H1 (cell line): ENCODE data around the gene ZMIZ1.

Source experiments
- BRCA1 ChIP-seq: IDR thresholded peaks from 2 replicates; pipeline ENCODE4 v1.6.1; 2012; ENCODE audit warnings: low read depth, low read length, improper control_type of control experiment
- CHD1 ChIP-seq: IDR thresholded peaks from 2 replicates; pipeline ENCODE4 v1.6.1; 2012; ENCODE audit warnings: low read depth, low read length, improper control_type of control experiment
- CTCF ChIP-seq, 3 experiments: IDR thresholded peaks; 1 replicate in 2 of 3; 2 replicates in 1 of 3; pipeline versions ENCODE4 v1.5.1 to v1.6.1; 2011; ENCODE audit warnings: low read length in 3 of 3, mild to moderate bottlenecking in 3 of 3, inconsistent platforms in 2 of 3, low read depth in 1 of 3, moderate library complexity in 1 of 3; ENCODE audit not compliant: insufficient read depth in 1 of 3; ENCODE audit errors: control extremely low read depth in 1 of 3
- GABPA ChIP-seq: IDR thresholded peaks from 2 replicates; pipeline ENCODE4 v1.6.1; 2011; ENCODE audit warnings: mild to moderate bottlenecking, low read length, moderate library complexity, borderline replicate concordance; ENCODE audit not compliant: insufficient read depth
- NRF1 ChIP-seq: IDR thresholded peaks from 2 replicates; pipeline ENCODE4 v1.6.1; 2011; ENCODE audit warnings: mild to moderate bottlenecking, low read depth, low read length, improper control_type of control experiment
- POLR2A ChIP-seq, 2 experiments: IDR thresholded peaks; 1 replicate in 1 of 2; 2 replicates in 1 of 2; pipeline ENCODE4 v1.6.1; 2011; ENCODE audit warnings: low read depth in 2 of 2, low read length in 2 of 2, mild to moderate bottlenecking in 2 of 2; ENCODE audit errors: control extremely low read depth in 1 of 2
- RFX5 ChIP-seq: IDR thresholded peaks from 2 replicates; pipeline ENCODE4 v1.6.1; 2011; ENCODE audit warnings: low read depth, low read length, improper control_type of control experiment, borderline replicate concordance

GRCh38 chr10:79245539-79246208 lies 176.9 kb downstream of the ZMIZ1 start:
- TF ChIP-seq GABPA: no peak
- TF ChIP-seq CTCF (IDR thresholded peaks at IDR 0.05; ENCODE audit: control extremely low read depth in 1 of 3, insufficient read depth in 1 of 3, low read depth in 1 of 3, low read length in 3 of 3): no peak
- TF ChIP-seq RFX5: no peak
- no peak for TF ChIP-seq CHD1
- TF ChIP-seq NRF1: no peak
- TF ChIP-seq BRCA1: no peak
- no peak for TF ChIP-seq POLR2A (IDR thresholded peaks at IDR 0.05; ENCODE audit: control extremely low read depth in 1 of 2, low read depth in 2 of 2, low read length in 2 of 2)
